ENCODE measurements around the gene RPN1.
A peak's percentile ranks its signal among the peaks of the same experiment; 100 is the strongest.
"Not testable (repeated sequence)": the region's sequence is repeated elsewhere in the genome, so short reads cannot be mapped to it uniquely, and the experiment has no call there.

RPN1 gene

DNA sequence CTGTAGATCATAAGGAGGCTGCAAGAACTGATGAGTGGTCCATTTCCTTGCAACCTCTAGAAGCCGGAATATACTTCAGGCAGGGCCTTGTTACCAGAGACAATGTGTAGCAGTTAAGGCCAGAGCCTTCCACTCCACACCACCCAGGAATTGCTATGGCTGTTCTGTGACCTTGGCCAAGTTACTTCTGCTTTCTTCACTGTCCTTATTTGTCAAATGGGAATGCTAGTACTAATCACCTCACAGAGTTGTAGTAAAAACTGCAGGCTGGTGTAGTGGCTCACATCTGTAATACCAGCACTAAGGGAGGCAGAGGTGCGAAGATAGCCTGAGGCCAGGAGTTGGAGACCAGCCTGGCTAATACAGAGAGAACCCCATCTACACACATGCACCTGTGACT, 28.7 kb upstream of the RPN1 start:
- Histone ChIP-seq H3K4me1 (ENCODE audit: control insufficient read depth, insufficient read depth, low read length) (peaks cover 11% of the 10 kb centered on the region), H3K27ac (ENCODE audit: low read depth, low read length) (no peak overlapping the region), H3K4me3 (ENCODE audit: low read depth, low read length) (no peak overlapping the region), H3K9me3 (ENCODE audit: control insufficient read depth, insufficient read depth, low read length) (no peaks in the 10 kb centered on the region), H3K27me3 (ENCODE audit: control insufficient read depth, insufficient read depth, low read length) (peaks cover 27% of the 10 kb centered on the region), H3K36me3 (ENCODE audit: control insufficient read depth, insufficient read depth, low read length) (no peaks in the 10 kb centered on the region), H3K9ac (ENCODE audit: low read depth, low read length) (no peak overlapping the region)

GRCh38 chr3:128675802-128676201, 25.2 kb upstream of the RPN1 start:
- peaks cover 28% of the 10 kb centered on the region for H3K27me3 ChIP-seq (ENCODE audit: control insufficient read depth, insufficient read depth, low read length)
- not testable (repeated sequence) for H3K4me1 ChIP-seq (ENCODE audit: control insufficient read depth, insufficient read depth, low read length)

GRCh38 chr3:128674161-128674784, 23.7 kb upstream of the RPN1 start:
- Histone ChIP-seq H3K27me3 (ENCODE audit: control insufficient read depth, insufficient read depth, low read length) (peaks cover 28% of the 10 kb centered on the region), H3K4me1 (ENCODE audit: control insufficient read depth, insufficient read depth, low read length) (0 out of 2 replicates have a peak, but pooled peaks cover 3% of the 10 kb centered on the region), H3K27ac (ENCODE audit: low read depth, low read length) (no peak overlapping the region), H3K4me3 (ENCODE audit: low read depth, low read length) (no peak overlapping the region), H3K36me3 (ENCODE audit: control insufficient read depth, insufficient read depth, low read length) (no peaks in the 10 kb centered on the region), H3K9me3 (ENCODE audit: control insufficient read depth, insufficient read depth, low read length) (no peaks in the 10 kb centered on the region), H3K9ac (ENCODE audit: low read depth, low read length) (no peak overlapping the region)

More at GRCh38 chr3:128675802-128676201, 25.2 kb upstream of the RPN1 start:
- not testable (repeated sequence) for H3K36me3 ChIP-seq (ENCODE audit: control insufficient read depth, insufficient read depth, low read length); H3K9me3 ChIP-seq (ENCODE audit: control insufficient read depth, insufficient read depth, low read length); H3K9ac ChIP-seq (ENCODE audit: low read depth, low read length)
- peak overlapping the region; percentile 44 for H3K4me3 ChIP-seq (ENCODE audit: low read depth, low read length)
- H3K27ac ChIP-seq (ENCODE audit: low read depth, low read length), result peak overlapping the region; percentile 53

DNA sequence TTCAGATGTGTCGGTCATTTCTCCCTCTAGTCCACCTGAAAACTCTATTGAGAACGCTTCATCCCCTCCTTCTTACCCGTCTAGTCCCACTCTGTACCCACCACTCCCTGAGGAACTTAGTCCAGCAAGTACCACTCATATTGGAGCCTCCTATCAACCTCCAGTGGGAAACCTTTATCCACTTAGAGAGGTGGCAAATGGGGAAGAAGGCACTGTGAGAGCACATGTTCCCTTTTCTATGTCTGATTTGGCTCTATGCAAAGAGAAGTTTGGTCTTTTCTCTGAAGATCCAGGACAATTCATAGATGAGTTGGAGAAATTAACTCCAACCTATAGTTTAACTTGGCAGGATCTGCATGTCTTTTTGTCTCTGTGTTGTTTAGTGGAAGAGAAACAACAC, 17.0 kb upstream of the RPN1 start:
- Histone ChIP-seq H3K9ac (ENCODE audit: low read depth, low read length) (no peak overlapping the region), H3K9me3 (ENCODE audit: control insufficient read depth, insufficient read depth, low read length) (no peaks in the 10 kb centered on the region), H3K4me1 (ENCODE audit: control insufficient read depth, insufficient read depth, low read length) (no peaks in the 10 kb centered on the region), H3K4me3 (ENCODE audit: low read depth, low read length) (no peak overlapping the region), H3K36me3 (ENCODE audit: control insufficient read depth, insufficient read depth, low read length) (no peaks in the 10 kb centered on the region), H3K27ac (ENCODE audit: low read depth, low read length) (no peak overlapping the region), H3K27me3 (ENCODE audit: control insufficient read depth, insufficient read depth, low read length) (no peaks in the 10 kb centered on the region)

GRCh38 chr3:128665362-128666021, 14.9 kb upstream of the RPN1 start:
- Histone ChIP-seq H3K27me3 (ENCODE audit: control insufficient read depth, insufficient read depth, low read length) (no peaks in the 10 kb centered on the region), H3K36me3 (ENCODE audit: control insufficient read depth, insufficient read depth, low read length) (no peaks in the 10 kb centered on the region), H3K27ac (ENCODE audit: low read depth, low read length) (no peak overlapping the region), H3K9ac (ENCODE audit: low read depth, low read length) (no peak overlapping the region), H3K4me1 (ENCODE audit: control insufficient read depth, insufficient read depth, low read length) (no peaks in the 10 kb centered on the region), H3K4me3 (ENCODE audit: low read depth, low read length) (no peak overlapping the region), H3K9me3 (ENCODE audit: control insufficient read depth, insufficient read depth, low read length) (peaks cover 6% of the 10 kb centered on the region; the same call in 1 of the 2 replicates)

GRCh38 chr3:128663151-128663550, 12.5 kb upstream of the RPN1 start:
- Histone ChIP-seq H3K36me3 (ENCODE audit: control insufficient read depth, insufficient read depth, low read length) (no peaks in the 10 kb centered on the region), H3K27me3 (ENCODE audit: control insufficient read depth, insufficient read depth, low read length) (no peaks in the 10 kb centered on the region), H3K27ac (ENCODE audit: low read depth, low read length) (peak overlapping the region; percentile 59), H3K4me1 (ENCODE audit: control insufficient read depth, insufficient read depth, low read length) (no peaks in the 10 kb centered on the region), H3K9ac (ENCODE audit: low read depth, low read length) (no peak overlapping the region), H3K4me3 (ENCODE audit: low read depth, low read length) (no peak overlapping the region), H3K9me3 (ENCODE audit: control insufficient read depth, insufficient read depth, low read length) (peaks cover 6% of the 10 kb centered on the region; the same call in 1 of the 2 replicates)

- no peak overlapping the region for H3K27ac ChIP-seq (ENCODE audit: low read depth, low read length)
- no peak overlapping the region for H3K9ac ChIP-seq (ENCODE audit: low read depth, low read length)
- no peaks in the 10 kb centered on the region for H3K27me3 ChIP-seq (ENCODE audit: control insufficient read depth, insufficient read depth, low read length)
- no peaks in the 10 kb centered on the region for H3K36me3 ChIP-seq (ENCODE audit: control insufficient read depth, insufficient read depth, low read length)
- no peak overlapping the region for H3K4me3 ChIP-seq (ENCODE audit: low read depth, low read length)
- no peaks in the 10 kb centered on the region for H3K9me3 ChIP-seq (ENCODE audit: control insufficient read depth, insufficient read depth, low read length)
- H3K4me1 ChIP-seq (ENCODE audit: control insufficient read depth, insufficient read depth, low read length), result no peaks in the 10 kb centered on the region
These were observed 4.9 kb upstream of the RPN1 start for GRCh38 chr3:128655531-128655930.

DNA sequence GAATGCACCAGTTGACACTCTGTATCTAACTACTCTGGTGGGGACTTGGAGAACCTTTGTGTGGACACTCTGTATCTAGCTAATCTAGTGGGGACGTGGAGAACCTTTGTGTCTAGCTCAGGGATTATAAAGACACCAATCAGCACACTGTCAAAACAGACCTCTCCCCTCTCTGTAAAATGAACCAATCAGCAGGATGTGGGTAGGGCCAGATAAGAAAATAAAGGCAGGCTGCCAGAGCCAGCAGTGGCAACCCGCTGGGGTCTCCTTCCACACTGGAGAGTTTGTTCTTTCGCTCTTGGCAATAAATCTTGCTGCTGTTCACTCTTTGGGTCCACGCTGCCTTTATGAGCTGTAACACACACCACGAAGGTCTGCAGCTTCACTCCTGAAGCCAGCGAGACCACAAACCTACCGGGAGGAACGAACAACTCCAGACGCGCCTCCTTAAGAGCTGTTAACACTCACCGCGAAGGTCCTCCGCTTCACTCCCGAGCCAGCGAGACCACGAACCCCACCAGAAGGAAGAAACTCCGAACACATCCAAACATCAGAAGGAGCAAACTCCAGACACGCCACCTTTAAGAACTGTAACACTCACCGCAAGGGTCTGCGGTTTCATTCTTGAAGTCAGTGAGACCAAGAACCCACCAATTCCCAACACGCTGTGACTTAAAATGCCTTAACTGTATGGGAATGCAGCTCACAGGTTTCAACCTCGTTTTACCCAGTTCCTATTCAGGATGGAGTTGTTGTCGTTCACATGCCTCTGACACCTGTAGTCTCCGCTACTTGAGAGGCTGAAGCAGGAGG, 3.6 kb upstream of the RPN1 start:
- H3K4me3 ChIP-seq (ENCODE audit: low read depth, low read length); H3K4me1 ChIP-seq (ENCODE audit: control insufficient read depth, insufficient read depth, low read length); H3K36me3 ChIP-seq (ENCODE audit: control insufficient read depth, insufficient read depth, low read length); H3K27ac ChIP-seq (ENCODE audit: low read depth, low read length); H3K9ac ChIP-seq (ENCODE audit: low read depth, low read length); H3K27me3 ChIP-seq (ENCODE audit: control insufficient read depth, insufficient read depth, low read length); H3K9me3 ChIP-seq (ENCODE audit: control insufficient read depth, insufficient read depth, low read length): not testable (repeated sequence)

DNA sequence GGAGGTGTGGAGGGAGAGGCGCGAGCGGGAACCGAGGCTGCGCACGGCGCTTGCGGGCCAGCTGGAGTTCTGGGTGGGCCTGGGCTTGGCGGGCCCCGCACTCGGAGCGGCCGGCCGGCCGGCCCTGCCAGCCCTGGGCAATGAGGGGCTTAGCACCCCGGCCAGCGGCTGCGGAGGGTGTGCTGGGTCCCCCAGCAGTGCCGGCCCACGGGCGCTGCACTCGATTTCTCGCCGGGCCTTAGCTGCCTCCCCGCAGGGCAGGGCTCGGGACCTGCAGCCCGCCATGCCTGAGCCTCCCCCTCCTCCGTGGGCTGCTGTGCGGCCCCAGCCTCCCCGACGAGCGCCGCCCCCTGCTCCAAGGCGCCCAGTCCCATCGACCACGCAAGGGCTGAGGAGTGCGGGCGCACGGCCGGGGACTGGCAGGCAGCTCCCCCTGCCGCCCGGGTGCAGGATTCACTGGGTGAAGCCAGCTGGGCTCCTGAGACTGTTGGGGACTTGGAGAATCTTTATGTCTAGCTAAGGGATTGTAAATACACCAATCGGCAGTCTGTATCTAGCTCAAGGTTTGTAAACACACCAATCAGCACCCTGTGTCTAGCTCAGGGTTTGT, 2.9 kb upstream of the RPN1 start:
- not testable (repeated sequence) for H3K36me3 ChIP-seq (ENCODE audit: control insufficient read depth, insufficient read depth, low read length); H3K9ac ChIP-seq (ENCODE audit: low read depth, low read length); H3K4me1 ChIP-seq (ENCODE audit: control insufficient read depth, insufficient read depth, low read length); H3K27ac ChIP-seq (ENCODE audit: low read depth, low read length); H3K4me3 ChIP-seq (ENCODE audit: low read depth, low read length); H3K27me3 ChIP-seq (ENCODE audit: control insufficient read depth, insufficient read depth, low read length); H3K9me3 ChIP-seq (ENCODE audit: control insufficient read depth, insufficient read depth, low read length)

DNA sequence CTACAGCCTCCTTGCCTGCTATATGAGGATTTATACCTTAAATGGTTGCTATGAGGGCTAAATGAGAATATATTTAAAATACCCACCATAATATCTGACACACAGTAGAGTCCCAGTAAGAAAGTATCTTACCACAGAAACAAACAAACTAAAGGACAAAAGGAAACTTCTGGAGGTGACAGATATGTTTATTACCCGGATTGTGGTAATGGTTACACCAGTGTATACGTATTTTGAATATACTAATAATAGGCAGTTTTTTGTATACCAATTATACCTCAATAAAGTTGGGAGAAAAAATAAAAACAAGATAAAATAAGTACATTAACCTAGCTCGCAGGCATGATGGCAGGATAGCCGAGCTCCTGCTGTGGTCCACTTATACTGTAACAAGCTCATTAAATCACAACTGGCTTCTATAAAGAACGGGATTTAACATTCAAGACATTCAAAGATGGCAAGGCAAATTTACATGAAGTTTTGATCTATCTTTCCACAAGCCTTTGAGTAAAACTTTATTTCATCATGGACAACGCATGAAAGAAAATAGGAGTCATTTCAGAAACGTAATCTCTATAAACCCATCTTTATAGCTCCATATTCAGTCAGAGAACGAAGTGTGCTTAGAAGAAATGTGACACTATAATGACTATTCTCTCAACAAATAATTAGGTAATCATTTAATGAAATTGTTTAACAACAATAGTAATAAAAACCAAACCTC, 1.5 kb downstream of the RPN1 start:
- H3K36me3 ChIP-seq (ENCODE audit: control insufficient read depth, insufficient read depth, low read length), result peaks cover 8% of the 10 kb centered on the region
- H3K27me3 ChIP-seq (ENCODE audit: control insufficient read depth, insufficient read depth, low read length), result no peaks in the 10 kb centered on the region
- H3K27ac ChIP-seq (ENCODE audit: low read depth, low read length), result no peak overlapping the region
- H3K4me1 ChIP-seq (ENCODE audit: control insufficient read depth, insufficient read depth, low read length), result peaks cover 8% of the 10 kb centered on the region; the same call in 1 of the 2 replicates
- H3K9me3 ChIP-seq (ENCODE audit: control insufficient read depth, insufficient read depth, low read length), result no peaks in the 10 kb centered on the region
- H3K9ac ChIP-seq (ENCODE audit: low read depth, low read length), result peak overlapping the region; percentile 99; the same call in 1 of the 2 replicates
- H3K4me3 ChIP-seq (ENCODE audit: low read depth, low read length), result peak overlapping the region; percentile 100
